Endothelial cell of umbilical vein (primary cell): ENCODE measurements around the gene SLC2A4. TPM values are rescaled to one million over a fixed set of nuclear protein-coding genes. Genes with fewer than 3 reads are reported as not detected.

Experiments used
- BruUV-seq: library from RNA; stranded (reverse); fragments of 400-500 nt; replicated peaks from 2 replicates; lab custom pipeline; 2021; lab: Mats Ljungman, UMichigan
- CTCF ChIA-PET: fragments of 300-600, 350-600 bp; sonication (Branson Sonifier 250); formaldehyde crosslinking; loops from one replicate; lab custom pipeline; 2021; ENCODE audit warnings: antibody characterized with exemption, inconsistent platforms; lab: Charles Lee
- POLR2A ChIA-PET: fragments of 300-600, 350-600 bp; sonication (Branson Sonifier 250); formaldehyde crosslinking; loops from one replicate; lab custom pipeline; 2021; ENCODE audit warnings: antibody characterized with exemption, inconsistent platforms; lab: Charles Lee
- DNase-seq: peaks from one replicate; pipeline ENCODE4 v3.0.0-alpha.2; 2011; ENCODE audit warnings: low read depth, low spot score
- FAIRE-seq: peaks from 2 replicates; lab custom pipeline; 2011; peaks lifted over from hg19 to GRCh38; lab: Jason Lieb, UNC
- H2AFZ ChIP-seq: 2 replicates; pipeline ENCODE4 v1.6.0; 2012; ENCODE audit warnings: low read depth, low read length, control low read depth, inconsistent platforms
- H3K27ac ChIP-seq: 2 replicates; pipeline ENCODE4 v1.5.1; 2011; ENCODE audit warnings: low read depth, mild to moderate bottlenecking, control low read depth, low read length, moderate library complexity; ENCODE audit not compliant: insufficient read depth
- H3K27me3 ChIP-seq, 2 experiments: 2 replicates each; pipeline versions ENCODE4 v1.6.0 to v1.6.1; 2011; ENCODE audit warnings: low read length in 2 of 2, mixed read lengths in 1 of 2; ENCODE audit not compliant: control insufficient read depth in 2 of 2, insufficient read depth in 2 of 2
- H3K36me3 ChIP-seq, 2 experiments: 2 replicates in 1 of 2; 3 replicates in 1 of 2; pipeline ENCODE4 v1.5.1; 2011; ENCODE audit warnings: low read length in 2 of 2, mild to moderate bottlenecking in 1 of 2, moderate library complexity in 1 of 2; ENCODE audit not compliant: control insufficient read depth in 2 of 2, insufficient read depth in 2 of 2; ENCODE audit errors: extremely low read depth in 1 of 2
- H3K4me1 ChIP-seq: 3 replicates; pipeline ENCODE4 v1.5.1; 2011; ENCODE audit warnings: mild to moderate bottlenecking, low read length; ENCODE audit not compliant: control insufficient read depth, insufficient read depth; ENCODE audit errors: extremely low read depth
- H3K4me2 ChIP-seq: 2 replicates; pipeline ENCODE4 v1.6.1; 2011; ENCODE audit warnings: low read length, control low read depth, mixed read lengths; ENCODE audit not compliant: insufficient read depth
- H3K4me3 ChIP-seq, 3 experiments: fragments of 200-600 bp in 1 of 3; sonication (generic), shearing (Covaris generic) in 1 of 3; replicated peaks in 1 of 3; 2 replicates each; pipeline ENCODE4 v1.5.1; 2011 to 2016; ENCODE audit warnings: control low read depth in 3 of 3, low read length in 3 of 3, mild to moderate bottlenecking in 2 of 3, inconsistent platforms in 1 of 3, low read depth in 1 of 3, moderate library complexity in 1 of 3; ENCODE audit not compliant: insufficient read depth in 1 of 3
- H3K79me2 ChIP-seq: 2 replicates; pipeline ENCODE4 v1.6.0; 2012; ENCODE audit warnings: low read length, inconsistent platforms; ENCODE audit not compliant: control insufficient read depth, insufficient read depth
- H3K9ac ChIP-seq: replicated peaks from 2 replicates; pipeline ENCODE3; 2011; ENCODE audit warnings: low read length, control low read depth; ENCODE audit not compliant: insufficient read depth; ENCODE audit errors: extremely low read depth
- H3K9me1 ChIP-seq: replicated peaks from 3 replicates; pipeline ENCODE4 v1.6.0; 2011; ENCODE audit warnings: mild to moderate bottlenecking, low read length; ENCODE audit not compliant: control insufficient read depth, insufficient read depth; ENCODE audit errors: extremely low read depth
- H3K9me3 ChIP-seq: replicated peaks from 2 replicates; pipeline ENCODE4 v1.5.1; 2012; ENCODE audit warnings: low read length, inconsistent platforms; ENCODE audit not compliant: control insufficient read depth, insufficient read depth
- H4K20me1 ChIP-seq: replicated peaks from 2 replicates; pipeline ENCODE3; 2011; ENCODE audit warnings: mild to moderate bottlenecking, low read length; ENCODE audit not compliant: control insufficient read depth, insufficient read depth; ENCODE audit errors: extremely low read depth
- EZH2 ChIP-seq: IDR thresholded peaks from 2 replicates; pipeline ENCODE4 v1.6.1; 2012; ENCODE audit warnings: borderline replicate concordance, low read depth, mild to moderate bottlenecking, moderate library complexity, low read length, inconsistent platforms; ENCODE audit not compliant: severe bottlenecking
- FOS ChIP-seq: IDR thresholded peaks from 2 replicates; pipeline ENCODE4 v1.6.1; 2011; ENCODE audit warnings: mild to moderate bottlenecking, low read length, moderate library complexity, borderline replicate concordance; ENCODE audit not compliant: insufficient read depth
- GATA2 ChIP-seq: IDR thresholded peaks from 2 replicates; pipeline ENCODE4 v1.7.0; 2011; ENCODE audit warnings: low read depth, mild to moderate bottlenecking, moderate library complexity, mixed read lengths, low read length; ENCODE audit not compliant: insufficient read length, insufficient read depth
- JUN ChIP-seq: IDR thresholded peaks from 2 replicates; pipeline ENCODE4 v1.6.1; 2011; ENCODE audit warnings: borderline replicate concordance, low read depth; ENCODE audit not compliant: insufficient read length, insufficient read depth
- MAX ChIP-seq: IDR thresholded peaks from 2 replicates; pipeline ENCODE4 v1.6.1; 2011; ENCODE audit not compliant: insufficient read depth, insufficient read length
- MYC ChIP-seq: IDR thresholded peaks from one replicate; pipeline ENCODE4 v1.6.1; 2011; ENCODE audit warnings: mild to moderate bottlenecking, low read depth, low read length
- POLR2A ChIP-seq: IDR thresholded peaks from 2 replicates; pipeline ENCODE4 v1.6.1; 2012; ENCODE audit warnings: low read depth, mild to moderate bottlenecking, control low read depth, low read length
- POLR2AphosphoS5 ChIP-seq: IDR thresholded peaks from 2 replicates; pipeline ENCODE4 v1.6.1; 2012; ENCODE audit warnings: low read depth, mild to moderate bottlenecking, control low read depth, low read length, moderate library complexity; ENCODE audit not compliant: insufficient read depth
- dilution Hi-C: fragments of 300-500 bp; cut with MboI; formaldehyde crosslinking; loops from one replicate; pipeline ENCODE4 v1.15.0; 2019; ENCODE audit warnings: low sequenced_read_pairs; ENCODE audit not compliant: extremely low pct_ligation_motif_present
- intact Hi-C: fragments of 100-400 bp; cut with micrococcal nuclease; formaldehyde crosslinking; loops from one replicate; pipeline ENCODE4 v1.10.0; 2022
- polyA plus RNA-seq, 4 experiments: library from polyadenylated mRNA; depleted of rRNA in 3 of 4; stranded (reverse) in 3 of 4; unstranded in 1 of 4; fragments of >200 nt; gene quantifications; 2 replicates each; pipeline versions ENCODE4 v1.2.1 to v1.2.3, GENCODE V29; 2011 to 2012; ENCODE audit warnings: missing spikeins in 1 of 4
- total RNA-seq: library from RNA; stranded (reverse); gene quantifications from 2 replicates; pipeline ENCODE4 v1.2.3, GENCODE V29; 2021
- TF ChIP-seq, protein P1 (sequence below), 2 donors: IDR thresholded peaks; 1 replicate in 1 of 2; 2 replicates in 1 of 2; pipeline ENCODE4 v1.5.1; 2011; ENCODE audit warnings: low read length in 2 of 2, mild to moderate bottlenecking in 2 of 2, moderate library complexity in 2 of 2, control low read depth in 1 of 2, inconsistent platforms in 1 of 2, low read depth in 1 of 2; ENCODE audit not compliant: insufficient read depth in 1 of 2; ENCODE audit errors: extremely low read depth in 1 of 2

Gene SLC2A4
- total and polyA plus RNA-seq, 2 donors (not counting 3 experiments of a cell fraction or from before 2014, with no cell fraction given), result 0.12 TPM; not detected in 1

DNA sequence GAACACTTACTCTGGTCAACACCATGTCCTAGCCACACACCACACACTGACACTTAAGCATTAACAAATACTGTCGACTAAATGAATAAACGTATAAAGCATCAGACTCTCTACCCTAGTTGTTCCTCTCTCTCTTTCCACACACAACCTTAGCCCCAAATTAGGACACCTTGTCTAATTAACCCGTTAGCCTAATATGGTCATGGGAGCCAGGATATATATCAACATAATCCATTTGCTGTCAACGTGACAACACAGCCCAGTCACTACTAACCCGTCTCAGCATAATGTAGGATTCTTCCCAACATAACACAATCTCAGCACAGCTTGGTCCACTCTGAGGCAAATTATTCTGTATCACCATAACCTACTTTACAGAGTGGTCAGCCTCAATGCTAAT lies 49.4 kb upstream of the SLC2A4 start:
- POLR2A ChIA-PET, result interaction anchor here (0.7 kb wide), 1 partner anchor 13 kb away, joined by 6 read pairs; the partner anchor contains the start of genes ACADVL and DLG4
- TF ChIP-seq POLR2AphosphoS5 (no peak), JUN (no peak), EZH2 (no peak)
- H3K9ac ChIP-seq, result no peak overlapping the region
- FAIRE-seq (no peak), DNase-seq (no peak)
- BruUV-seq, result no TSS peak
- H4K20me1 ChIP-seq, result peaks cover 4% of the 10 kb centered on the region
- peak overlapping the region; percentile 54 for H3K4me2 ChIP-seq
- H3K9me3 ChIP-seq, result no peaks in the 10 kb centered on the region
- no peaks in the 10 kb centered on the region for H3K27me3 ChIP-seq
- H3K4me3 ChIP-seq, result peak overlapping the region in 1 of 3 experiments; percentile 6
- H2AFZ ChIP-seq, result no peak overlapping the region
- dilution Hi-C loops (no loop called here), intact Hi-C loops (no loop called here)
- H3K4me1 ChIP-seq, result peaks cover 8% of the 10 kb centered on the region
- peaks cover 53% of the 10 kb centered on the region for H3K79me2 ChIP-seq
- H3K27ac ChIP-seq, result no peak overlapping the region
- H3K36me3 ChIP-seq, result peaks cover 21 to 45% of the 10 kb centered on the region in 2 experiments
- CTCF ChIA-PET, result interaction anchor here (2.8 kb wide), 1 partner anchor 11 kb away, joined by 13 read pairs; no protein-coding TSS in a partner anchor
- no peaks in the 10 kb centered on the region for H3K9me1 ChIP-seq

- H3K4me3 ChIP-seq, result peak overlapping the region; percentile 43 to 83 (median 55)
- peaks cover 17 to 38% of the 10 kb centered on the region in 2 experiments for H3K36me3 ChIP-seq
- no TSS peak for BruUV-seq
- H3K27me3 ChIP-seq, result no peaks in the 10 kb centered on the region
- ChIA-PET CTCF (interaction anchor here (1.0 to 2.8 kb wide), 3 partner anchors 13 to 63 kb away, joined by 3 to 13 read pairs (median 5); no protein-coding TSS in a partner anchor), POLR2A (interaction anchor here (0.5 kb wide), 1 partner anchor 35 kb away, joined by 3 read pairs; no protein-coding TSS in a partner anchor)
- no peaks in the 10 kb centered on the region for H3K9me3 ChIP-seq
- intact Hi-C loops, result loop anchor here (1.0 kb wide), 1 partner anchor 12 kb away; no protein-coding TSS in a partner anchor
- H2AFZ ChIP-seq, result no peak overlapping the region
- TF ChIP-seq EZH2 (no peak), MYC (no peak), JUN (no peak), MAX (no peak), POLR2A (no peak), GATA2 (no peak), FOS (no peak), POLR2AphosphoS5 (no peak)
- TF ChIP-seq, protein P1, sequence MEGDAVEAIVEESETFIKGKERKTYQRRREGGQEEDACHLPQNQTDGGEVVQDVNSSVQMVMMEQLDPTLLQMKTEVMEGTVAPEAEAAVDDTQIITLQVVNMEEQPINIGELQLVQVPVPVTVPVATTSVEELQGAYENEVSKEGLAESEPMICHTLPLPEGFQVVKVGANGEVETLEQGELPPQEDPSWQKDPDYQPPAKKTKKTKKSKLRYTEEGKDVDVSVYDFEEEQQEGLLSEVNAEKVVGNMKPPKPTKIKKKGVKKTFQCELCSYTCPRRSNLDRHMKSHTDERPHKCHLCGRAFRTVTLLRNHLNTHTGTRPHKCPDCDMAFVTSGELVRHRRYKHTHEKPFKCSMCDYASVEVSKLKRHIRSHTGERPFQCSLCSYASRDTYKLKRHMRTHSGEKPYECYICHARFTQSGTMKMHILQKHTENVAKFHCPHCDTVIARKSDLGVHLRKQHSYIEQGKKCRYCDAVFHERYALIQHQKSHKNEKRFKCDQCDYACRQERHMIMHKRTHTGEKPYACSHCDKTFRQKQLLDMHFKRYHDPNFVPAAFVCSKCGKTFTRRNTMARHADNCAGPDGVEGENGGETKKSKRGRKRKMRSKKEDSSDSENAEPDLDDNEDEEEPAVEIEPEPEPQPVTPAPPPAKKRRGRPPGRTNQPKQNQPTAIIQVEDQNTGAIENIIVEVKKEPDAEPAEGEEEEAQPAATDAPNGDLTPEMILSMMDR (IDR thresholded peaks at IDR 0.05; ENCODE audit: extremely low read depth in 1 of 2, insufficient read depth in 1 of 2, low read depth in 1 of 2, low read length in 2 of 2), result no peak
- H3K4me1 ChIP-seq, result peaks cover 12% of the 10 kb centered on the region
- DNase-seq (no peak), FAIRE-seq (peak; percentile 65)
- H4K20me1 ChIP-seq, result peaks cover 4% of the 10 kb centered on the region
- H3K79me2 ChIP-seq, result peaks cover 63% of the 10 kb centered on the region
- H3K9me1 ChIP-seq, result no peaks in the 10 kb centered on the region
- H3K4me2 ChIP-seq, result peak overlapping the region; percentile 86
- dilution Hi-C loops, result no loop called here
- peak overlapping the region; percentile 29 for H3K27ac ChIP-seq
- H3K9ac ChIP-seq, result peak overlapping the region; percentile 74
These were observed 47.8 kb upstream of the SLC2A4 start for GRCh38 chr17:7233701-7234082.
